Skeletal muscle tissue (tissue), 4 donors: ENCODE data around the gene PDCD1. TPM values are rescaled to one million over a fixed set of nuclear protein-coding genes. Genes with fewer than 3 reads are reported as not detected.
A peak's percentile ranks its signal among the peaks of the same experiment; 100 is the strongest.

Experiments
- H3K27ac ChIP-seq: one replicate; pipeline ENCODE4 v1.7.0; 2013; ENCODE audit warnings: mild to moderate bottlenecking, low read depth, low read length, inconsistent platforms
- H3K27me3 ChIP-seq, 3 donors: one replicate each; pipeline ENCODE4 v1.7.0; 2013; ENCODE audit warnings: low read length in 3 of 3; ENCODE audit not compliant: control insufficient read depth in 3 of 3, insufficient read depth in 3 of 3
- H3K36me3 ChIP-seq, 3 donors: one replicate each; pipeline ENCODE4 v1.7.0; 2013; ENCODE audit warnings: low read length in 3 of 3; ENCODE audit not compliant: control insufficient read depth in 3 of 3, insufficient read depth in 3 of 3
- H3K4me1 ChIP-seq, 3 donors: one replicate each; pipeline ENCODE4 v1.7.0; 2013; ENCODE audit warnings: low read length in 3 of 3, mild to moderate bottlenecking in 3 of 3; ENCODE audit not compliant: control insufficient read depth in 3 of 3, insufficient read depth in 3 of 3
- H3K4me3 ChIP-seq, 3 donors: one replicate each; pipeline ENCODE4 v1.7.0; 2013; ENCODE audit warnings: low read length in 3 of 3
- H3K9ac ChIP-seq, 3 donors: one replicate each; pipeline ENCODE4 v1.7.0; 2013; ENCODE audit warnings: low read length in 3 of 3, mild to moderate bottlenecking in 3 of 3, moderate library complexity in 2 of 3, low read depth in 1 of 3
- H3K9me3 ChIP-seq, 3 donors: one replicate each; pipeline ENCODE4 v1.7.0; 2013; ENCODE audit warnings: low read length in 3 of 3; ENCODE audit not compliant: control insufficient read depth in 3 of 3
- total RNA-seq: library from RNA; depleted of rRNA; stranded (reverse); fragments of >200 nt; gene quantifications from one replicate; pipeline ENCODE4 v1.2.3, GENCODE V29; 2014
- donor health status: Osteomylitis.

The PDCD1 gene
- total RNA-seq, 1 donor from 2014 or later, result not detected

- Histone ChIP-seq H3K36me3 (no peaks in the 10 kb centered on the region), H3K4me3 (no peak overlapping the region), H3K9me3 (no peaks in the 10 kb centered on the region), H3K4me1 (peaks cover 0 to 11% (median 4%) of the 10 kb centered on the region in 3 donors), H3K27ac (no peak overlapping the region), H3K9ac (no peak overlapping the region), H3K27me3 (no peaks in the 10 kb centered on the region)
Observed at GRCh38 chr2:241852116-241852980, 6.3 kb downstream of the PDCD1 start.

- H3K4me1 ChIP-seq, result peaks cover 0 to 11% (median 4%) of the 10 kb centered on the region in 3 donors
- H3K27ac ChIP-seq, result no peak overlapping the region
- no peak overlapping the region for H3K9ac ChIP-seq
- no peak overlapping the region for H3K4me3 ChIP-seq
- no peaks in the 10 kb centered on the region for H3K36me3 ChIP-seq
- H3K9me3 ChIP-seq, result no peaks in the 10 kb centered on the region
- H3K27me3 ChIP-seq, result no peaks in the 10 kb centered on the region
Observed at GRCh38 chr2:241851325-241852115, 7.2 kb downstream of the PDCD1 start.

- Histone ChIP-seq H3K27me3 (peaks cover 0 to 4% (median 0%) of the 10 kb centered on the region in 3 donors), H3K9me3 (no peaks in the 10 kb centered on the region), H3K4me1 (peaks cover 0 to 11% (median 7%) of the 10 kb centered on the region in 3 donors), H3K36me3 (no peaks in the 10 kb centered on the region), H3K4me3 (no peak overlapping the region), H3K9ac (no peak overlapping the region), H3K27ac (no peak overlapping the region)
Observed at GRCh38 chr2:241850544-241851324, 8.0 kb downstream of the PDCD1 start.

- peaks cover 0 to 15% (median 10%) of the 10 kb centered on the region in 3 donors for H3K4me1 ChIP-seq
- H3K9me3 ChIP-seq, result no peaks in the 10 kb centered on the region
- H3K27me3 ChIP-seq, result peaks cover 0 to 4% (median 0%) of the 10 kb centered on the region in 3 donors
- no peaks in the 10 kb centered on the region for H3K36me3 ChIP-seq
- H3K27ac ChIP-seq, result no peak overlapping the region
- no peak overlapping the region for H3K9ac ChIP-seq
- H3K4me3 ChIP-seq, result no peak overlapping the region
Observed at GRCh38 chr2:241849616-241850543, 8.8 kb downstream of the PDCD1 start.

- H3K36me3 ChIP-seq, result no peaks in the 10 kb centered on the region
- no peak overlapping the region for H3K27ac ChIP-seq
- peaks cover 4 to 14% (median 12%) of the 10 kb centered on the region in 3 donors for H3K4me1 ChIP-seq
- peaks cover 0 to 4% (median 0%) of the 10 kb centered on the region in 3 donors for H3K27me3 ChIP-seq
- no peak overlapping the region for H3K9ac ChIP-seq
- no peak overlapping the region for H3K4me3 ChIP-seq
- H3K9me3 ChIP-seq, result no peaks in the 10 kb centered on the region
Observed at GRCh38 chr2:241848761-241849615, 9.7 kb downstream of the PDCD1 start.

- Histone ChIP-seq H3K4me1 (peaks cover 6 to 16% (median 15%) of the 10 kb centered on the region in 3 donors), H3K4me3 (no peak overlapping the region), H3K36me3 (no peaks in the 10 kb centered on the region), H3K27ac (no peak overlapping the region), H3K9me3 (no peaks in the 10 kb centered on the region), H3K27me3 (peaks cover 0 to 4% (median 0%) of the 10 kb centered on the region in 3 donors), H3K9ac (no peak overlapping the region)
Observed at GRCh38 chr2:241846406-241846805, 12.3 kb downstream of the PDCD1 start.

- Histone ChIP-seq H3K9me3 (no peaks in the 10 kb centered on the region), H3K4me1 (peaks cover 6 to 18% (median 16%) of the 10 kb centered on the region in 3 donors), H3K4me3 (peak overlapping the region; percentile 43 to 67 (median 58)), H3K27me3 (peaks cover 0 to 4% (median 0%) of the 10 kb centered on the region in 3 donors), H3K36me3 (no peaks in the 10 kb centered on the region), H3K27ac (no peak overlapping the region), H3K9ac (peak overlapping the region; percentile 64 to 78 (median 72))
Observed at GRCh38 chr2:241844831-241845578, 13.7 kb downstream of the PDCD1 start.
